MCF 10A (cell line): Measurements from ENCODE around the gene SPARC. TPM values are rescaled to one million over a fixed set of nuclear protein-coding genes. Genes with fewer than 3 reads are reported as not detected.

ENCODE experiments used
- Bru-seq: library from RNA; stranded (reverse); fragments of 400-500 nt; gene quantifications from one replicate; lab custom pipeline; 2021; lab: Mats Ljungman, UMichigan
- BruChase-seq, 2 experiments: library from RNA; stranded (reverse); fragments of 400-500 nt; gene quantifications; one replicate each; lab custom pipeline; 2021; lab: Mats Ljungman, UMichigan
- BruUV-seq: library from RNA; stranded (reverse); fragments of 400-500 nt; replicated peaks from 2 replicates; lab custom pipeline; 2021; lab: Mats Ljungman, UMichigan
- CTCF ChIA-PET: fragments of 300-600 bp; sonication (Branson Sonifier 250); formaldehyde crosslinking; extraction: SDS; loops from one replicate; lab custom pipeline; 2021; ENCODE audit warnings: antibody characterized with exemption, inconsistent platforms; lab: Yijun Ruan, JAX
- POLR2A ChIA-PET: fragments of 300-600, 350-650 bp; sonication (Branson Sonifier 250); formaldehyde crosslinking; extraction: SDS; loops from one replicate; lab custom pipeline; 2020; ENCODE audit warnings: antibody characterized with exemption, inconsistent platforms; lab: Yijun Ruan, JAX
- DNase-seq: peaks from one replicate; pipeline ENCODE4 v3.0.0-alpha.2; 2018; ENCODE audit not compliant: unreplicated experiment
- H3K27ac Mint-ChIP-seq: one replicate; pipeline ENCODE4 v1.8.0; 2022; ENCODE audit warnings: mild to moderate bottlenecking, low read depth, mixed read lengths; ENCODE audit not compliant: unreplicated experiment
- H3K27me3 Mint-ChIP-seq: one replicate; pipeline ENCODE4 v1.8.0; 2022; ENCODE audit warnings: mixed read lengths; ENCODE audit not compliant: insufficient read depth, unreplicated experiment
- H3K36me3 Mint-ChIP-seq: one replicate; pipeline ENCODE4 v1.8.0; 2022; ENCODE audit warnings: mild to moderate bottlenecking, moderate library complexity, mixed read lengths; ENCODE audit not compliant: insufficient read depth, unreplicated experiment
- H3K4me1 Mint-ChIP-seq: one replicate; pipeline ENCODE4 v1.8.0; 2022; ENCODE audit warnings: mixed read lengths; ENCODE audit not compliant: insufficient read depth, unreplicated experiment
- H3K4me3 Mint-ChIP-seq: one replicate; pipeline ENCODE4 v1.8.0; 2022; ENCODE audit warnings: mild to moderate bottlenecking, moderate library complexity, mixed read lengths; ENCODE audit not compliant: unreplicated experiment
- H3K9me3 Mint-ChIP-seq: one replicate; pipeline ENCODE4 v1.8.0; 2022; ENCODE audit warnings: mixed read lengths; ENCODE audit not compliant: unreplicated experiment
- CTCF ChIP-seq: fragments of 200-600 bp; IDR thresholded peaks from one replicate; pipeline ENCODE4 v1.8.0; 2022; ENCODE audit warnings: antibody characterized with exemption, mild to moderate bottlenecking; ENCODE audit not compliant: unreplicated experiment
- intact Hi-C: fragments of 100-400 bp; cut with micrococcal nuclease; formaldehyde crosslinking; loops from 2 replicates; pipeline ENCODE4 v1.14.1; 2022
- long read RNA-seq: library from polyadenylated mRNA; stranded (forward); transcript quantifications from one replicate; pipeline ENCODE4 v2.0.0, GENCODE V29; 2022
- total RNA-seq: library from RNA; stranded (reverse); gene quantifications from 2 replicates; pipeline ENCODE4 v1.2.3, GENCODE V29; 2022

The SPARC gene
- total RNA-seq (17.4 and 32.6 TPM in 2 replicates), Bru-seq, nascent RNA (percentile 32 among the genes with signal in this experiment), BruChase-seq, experiment 1, labeled RNA remaining after a 6-hour chase (percentile 44 among the genes with signal in this experiment), BruChase-seq, experiment 2, labeled RNA remaining after a 2-hour chase (percentile 31 among the genes with signal in this experiment)
- long read RNA-seq, transcript SPARC-201 (10 exons, 3,701 nt) = major isoform, 36 of 49 reads
- long read RNA-seq, partial matches to known transcripts = 7 of 49 reads
- long read RNA-seq, other reads (novel, unspliced or antisense) = 6 of 49 reads

GRCh38 chr5:151686674-151687407 is at the start of gene SPARC:
TSS of gene SPARC (minus strand) at chr5:151686915. CDS start at chr5:151676188, 10,727 bp downstream.
- POLR2A ChIA-PET = interaction anchor here (0.6 to 1.6 kb wide), 2 partner anchors 12 to 60 kb away, joined by 3 to 4 read pairs; no protein-coding TSS in a partner anchor

GRCh38 chr5:151735646-151736045 is 48.9 kb upstream of the SPARC start:
- Mint-ChIP-seq H3K9me3 (no peaks in the 10 kb centered on the region), H3K27me3 (no peaks in the 10 kb centered on the region), H3K27ac (no peak overlapping the region), H3K4me1 (peaks cover 14% of the 10 kb centered on the region), H3K4me3 (no peak overlapping the region), H3K36me3 (no peaks in the 10 kb centered on the region)
- ChIA-PET POLR2A (interaction anchor here (0.7 to 1.3 kb wide), 2 partner anchors 15 to 77 kb away, joined by 3 read pairs; no protein-coding TSS in a partner anchor), CTCF (interaction anchor here (0.7 to 17.0 kb wide), 8 partner anchors 9 to 288 kb away, joined by 3 to 652 read pairs (median 8); partner anchors contain the start of genes ATOX1 and SLC36A1)
- no peak for DNase-seq
- no TSS peak for BruUV-seq
- intact Hi-C loops = no loop called here
- no peak for TF ChIP-seq CTCF

More at GRCh38 chr5:151686674-151687407, at the start of gene SPARC:
- CTCF ChIA-PET = interaction anchor here (0.9 to 2.0 kb wide), 3 partner anchors 28 to 55 kb away, joined by 3 to 6 read pairs (median 4); no protein-coding TSS in a partner anchor
- H3K4me3 Mint-ChIP-seq = peak within 1 kb of the TSS; percentile 73
- H3K36me3 Mint-ChIP-seq = peaks cover 7% of the 10 kb centered on the region
- no peaks in the 10 kb centered on the region for H3K9me3 Mint-ChIP-seq
- intact Hi-C loops = no loop called here
- H3K4me1 Mint-ChIP-seq = peaks cover 45% of the 10 kb centered on the region
- H3K27me3 Mint-ChIP-seq = no peaks in the 10 kb centered on the region
- H3K27ac Mint-ChIP-seq = peak within 1 kb of the TSS; percentile 84
- DNase-seq = peak; percentile 60
- TF ChIP-seq CTCF = no peak
- no TSS peak for BruUV-seq

- intact Hi-C loops = no loop called here
- Mint-ChIP-seq H3K36me3 (no peaks in the 10 kb centered on the region), H3K9me3 (no peaks in the 10 kb centered on the region), H3K4me1 (no peaks in the 10 kb centered on the region), H3K4me3 (no peak overlapping the region), H3K27me3 (no peaks in the 10 kb centered on the region), H3K27ac (no peak overlapping the region)
- POLR2A ChIA-PET = no interaction called here
- CTCF ChIA-PET = interaction anchor here (0.6 to 17.0 kb wide), 3 partner anchors 10 to 418 kb away, joined by 3 to 652 read pairs (median 3); no protein-coding TSS in a partner anchor
- no TSS peak for BruUV-seq
- no peak for DNase-seq
- no peak for TF ChIP-seq CTCF
Measured at GRCh38 chr5:151734064-151734408, 47.3 kb upstream of the SPARC start.
